ENCODE results near the gene F13A1.

F13A1 gene

GRCh38 chr6:6357032-6357431 is 36.6 kb upstream of the F13A1 start (continued):
- no peak for TF ChIP-seq AEBP2 (tag by site-specific recombination; IDR thresholded peaks at IDR 0.05; ENCODE audit: borderline replicate concordance)
- no peak for TF ChIP-seq ZNF514 (tag by site-specific recombination; IDR thresholded peaks at IDR 0.05)
- TF ChIP-seq PRDM1 (tag by site-specific recombination; IDR thresholded peaks at IDR 0.05) = no peak
- no peak for TF ChIP-seq ZNF221 (tag by site-specific recombination; IDR thresholded peaks at IDR 0.05; ENCODE audit: borderline replicate concordance)
- TF ChIP-seq ZNF521 (tag by site-specific recombination; IDR thresholded peaks at IDR 0.05) = no peak
- TF ChIP-seq ZNF510 (tag by site-specific recombination; IDR thresholded peaks at IDR 0.05; ENCODE audit: insufficient replicate concordance) = no peak
- TF ChIP-seq ZNF692 (tag by site-specific recombination; IDR thresholded peaks at IDR 0.05) = no peak
- no peak for TF ChIP-seq GLIS2 (tag by site-specific recombination; IDR thresholded peaks at IDR 0.05)
- TF ChIP-seq YY2 (tag by site-specific recombination; IDR thresholded peaks at IDR 0.05) = no peak
- no peak for TF ChIP-seq ZNF24 (tag by site-specific recombination; IDR thresholded peaks at IDR 0.05)
- TF ChIP-seq ZNF513 (tag by site-specific recombination; IDR thresholded peaks at IDR 0.05) = no peak
- TF ChIP-seq ZNF548 (tag by site-specific recombination; IDR thresholded peaks at IDR 0.05) = no peak
- no peak for TF ChIP-seq ZNF132 (tag by site-specific recombination; IDR thresholded peaks at IDR 0.05; ENCODE audit: borderline replicate concordance)

GRCh38 chr6:6352772-6353171 is 32.3 kb upstream of the F13A1 start:
- H3K9me3 ChIP-seq (ENCODE audit: control insufficient read depth, insufficient read depth, low read depth, low read length) = no peaks in the 10 kb centered on the region
- CTCF ChIA-PET = interaction anchor here (0.6 kb wide), 1 partner anchor 23 kb away, joined by 3 read pairs; no protein-coding TSS in a partner anchor
- H3K27ac ChIP-seq (ENCODE audit: extremely low read depth, low read depth, low read length) = no peak overlapping the region
- no peaks in the 10 kb centered on the region for H3K4me1 ChIP-seq (ENCODE audit: control insufficient read depth, insufficient read depth, low read length)
- no peaks in the 10 kb centered on the region for H3K36me3 ChIP-seq (ENCODE audit: control insufficient read depth in 2 of 2, insufficient read depth in 1 of 2, low read length in 2 of 2)
- no peak overlapping the region for H3K4me3 ChIP-seq (ENCODE audit: low read depth, low read length)
- POLR2A ChIA-PET = no interaction called here
- TF ChIP-seq ZNF248 (tag by site-specific recombination; IDR thresholded peaks at IDR 0.05) = no peak
- no peak for TF ChIP-seq ZNF398 (tag by site-specific recombination; IDR thresholded peaks at IDR 0.05)
- no peak for TF ChIP-seq ZNF76 (tag by site-specific recombination; IDR thresholded peaks at IDR 0.05; ENCODE audit: borderline replicate concordance, low read depth)
- TF ChIP-seq ZNF596 (tag by site-specific recombination; IDR thresholded peaks at IDR 0.05) = no peak
- TF ChIP-seq ZNF664 (tag by site-specific recombination; IDR thresholded peaks at IDR 0.05) = no peak
- TF ChIP-seq ZNF341 (tag by site-specific recombination; IDR thresholded peaks at IDR 0.05; ENCODE audit: low read depth) = no peak
- TF ChIP-seq ZNF18 (tag by site-specific recombination; IDR thresholded peaks at IDR 0.05) = no peak
- no peak for TF ChIP-seq GLI2 (tag by site-specific recombination; IDR thresholded peaks at IDR 0.05; ENCODE audit: borderline replicate concordance, low read depth)
- no peak for TF ChIP-seq ZNF354C (tag by site-specific recombination; IDR thresholded peaks at IDR 0.05; ENCODE audit: borderline replicate concordance, low read depth)
- no peak for TF ChIP-seq ZNF585B (tag by site-specific recombination; IDR thresholded peaks at IDR 0.05)
- no peak for TF ChIP-seq ZNF26 (tag by site-specific recombination; IDR thresholded peaks at IDR 0.05)
- no peak for TF ChIP-seq ZNF292 (tag by site-specific recombination; IDR thresholded peaks at IDR 0.05; ENCODE audit: borderline replicate concordance, low read depth)
